ENCODE results near the gene SLC25A42. TPM values are rescaled to one million over a fixed set of nuclear protein-coding genes. Genes with fewer than 3 reads are reported as not detected.

Gene SLC25A42
- polyA plus RNA-seq, 1 experiment: 5.8 TPM

DNA sequence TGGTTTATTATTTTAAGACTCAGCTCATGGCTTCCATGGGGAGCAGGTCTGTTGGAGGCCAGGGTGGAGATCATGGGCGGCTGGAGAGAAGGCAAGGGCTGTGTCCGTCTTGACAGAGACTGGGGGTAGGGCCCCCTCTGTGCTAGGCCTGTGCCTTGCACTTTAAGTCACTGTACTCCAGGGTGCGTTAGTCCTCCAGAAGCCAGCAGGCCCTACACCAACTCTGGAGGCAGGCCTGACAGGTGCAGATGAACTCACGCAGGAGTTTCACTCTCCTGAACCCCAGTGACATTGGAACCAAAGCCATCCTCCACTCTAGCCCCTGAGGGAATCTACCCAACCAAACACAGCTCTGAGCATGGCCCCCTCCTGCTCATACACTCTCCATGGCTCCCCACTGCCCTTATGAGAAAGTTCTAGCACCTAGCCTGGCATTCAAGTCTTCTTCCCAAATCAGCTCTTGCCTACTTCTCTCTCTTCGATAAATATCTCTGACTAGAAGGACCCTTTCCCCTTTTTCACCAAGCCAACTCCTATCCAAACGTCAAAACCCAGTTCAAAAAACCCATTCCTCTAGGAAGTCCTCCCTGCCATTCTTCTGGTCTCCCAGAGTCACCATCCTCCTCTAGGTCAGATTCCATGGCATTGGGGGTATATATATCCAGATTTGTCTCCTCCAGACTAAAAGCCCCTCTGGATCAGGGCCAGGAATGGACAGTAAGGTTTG lies 91.1 kb downstream of the SLC25A42 start:
- ChIA-PET CTCF (interaction anchor here (1.5 to 6.1 kb wide), 3 partner anchors 9 to 20 kb away, joined by 5 to 51 read pairs (median 34); no protein-coding TSS in a partner anchor), POLR2A (no interaction called here)
- no peak for DNase-seq (ENCODE audit: low read depth)
- Histone ChIP-seq H3K27me3 (ENCODE audit: control insufficient read depth, insufficient read depth, low read length) (no peaks in the 10 kb centered on the region), H3K36me3 (ENCODE audit: control insufficient read depth, insufficient read depth, low read length) (no peaks in the 10 kb centered on the region), H3K4me3 (ENCODE audit: low read depth, low read length) (no peak overlapping the region)
- TF ChIP-seq, protein P1, sequence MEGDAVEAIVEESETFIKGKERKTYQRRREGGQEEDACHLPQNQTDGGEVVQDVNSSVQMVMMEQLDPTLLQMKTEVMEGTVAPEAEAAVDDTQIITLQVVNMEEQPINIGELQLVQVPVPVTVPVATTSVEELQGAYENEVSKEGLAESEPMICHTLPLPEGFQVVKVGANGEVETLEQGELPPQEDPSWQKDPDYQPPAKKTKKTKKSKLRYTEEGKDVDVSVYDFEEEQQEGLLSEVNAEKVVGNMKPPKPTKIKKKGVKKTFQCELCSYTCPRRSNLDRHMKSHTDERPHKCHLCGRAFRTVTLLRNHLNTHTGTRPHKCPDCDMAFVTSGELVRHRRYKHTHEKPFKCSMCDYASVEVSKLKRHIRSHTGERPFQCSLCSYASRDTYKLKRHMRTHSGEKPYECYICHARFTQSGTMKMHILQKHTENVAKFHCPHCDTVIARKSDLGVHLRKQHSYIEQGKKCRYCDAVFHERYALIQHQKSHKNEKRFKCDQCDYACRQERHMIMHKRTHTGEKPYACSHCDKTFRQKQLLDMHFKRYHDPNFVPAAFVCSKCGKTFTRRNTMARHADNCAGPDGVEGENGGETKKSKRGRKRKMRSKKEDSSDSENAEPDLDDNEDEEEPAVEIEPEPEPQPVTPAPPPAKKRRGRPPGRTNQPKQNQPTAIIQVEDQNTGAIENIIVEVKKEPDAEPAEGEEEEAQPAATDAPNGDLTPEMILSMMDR (IDR thresholded peaks at IDR 0.05; ENCODE audit: insufficient read depth, low read depth, low read length): no peak

DNA sequence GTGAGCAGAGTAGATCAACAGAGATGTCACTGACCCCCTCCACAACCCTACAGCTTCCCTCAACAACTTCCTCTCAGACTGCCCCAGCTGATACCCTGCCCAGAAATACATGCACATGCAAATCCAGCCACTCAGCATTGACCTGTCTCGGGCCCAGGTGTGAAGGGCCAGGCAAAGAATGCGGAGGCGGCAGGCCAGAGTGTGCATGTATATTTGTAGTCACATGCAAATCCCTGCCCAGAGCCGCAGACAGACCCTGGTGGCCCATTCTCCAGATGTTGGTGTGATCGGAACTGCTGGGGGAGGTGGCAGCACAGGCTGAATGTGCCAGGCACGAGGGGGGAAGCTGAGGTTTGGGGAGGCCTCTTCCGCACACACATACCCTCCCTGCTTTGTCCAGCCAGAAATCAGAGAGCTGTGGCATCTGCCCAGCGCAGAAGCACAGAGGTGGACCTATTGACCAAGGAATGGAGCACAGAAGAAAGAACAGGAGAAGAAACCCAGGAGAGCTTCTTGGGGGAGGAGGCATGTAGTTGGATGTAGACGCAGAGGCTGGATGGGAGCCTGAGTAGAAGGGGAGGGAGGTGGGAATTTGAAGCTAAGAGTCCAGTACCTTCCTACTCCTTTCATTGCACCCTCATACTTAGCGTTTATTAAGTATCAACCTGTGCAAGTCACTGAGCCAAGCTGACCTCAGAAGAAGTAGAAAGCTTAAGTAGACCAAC lies 91.9 kb downstream of the SLC25A42 start:
- ChIA-PET POLR2A (no interaction called here), CTCF (interaction anchor here (6.0 to 6.1 kb wide), 2 partner anchors 10 to 19 kb away, joined by 34 to 51 read pairs; no protein-coding TSS in a partner anchor)
- H3K4me3 ChIP-seq (ENCODE audit: low read depth, low read length): no peak overlapping the region
- TF ChIP-seq, protein P1 (IDR thresholded peaks at IDR 0.05; ENCODE audit: insufficient read depth, low read depth, low read length): no peak
- no peaks in the 10 kb centered on the region for H3K36me3 ChIP-seq (ENCODE audit: control insufficient read depth, insufficient read depth, low read length)
- no peak for DNase-seq (ENCODE audit: low read depth)
- no peaks in the 10 kb centered on the region for H3K27me3 ChIP-seq (ENCODE audit: control insufficient read depth, insufficient read depth, low read length)

DNA sequence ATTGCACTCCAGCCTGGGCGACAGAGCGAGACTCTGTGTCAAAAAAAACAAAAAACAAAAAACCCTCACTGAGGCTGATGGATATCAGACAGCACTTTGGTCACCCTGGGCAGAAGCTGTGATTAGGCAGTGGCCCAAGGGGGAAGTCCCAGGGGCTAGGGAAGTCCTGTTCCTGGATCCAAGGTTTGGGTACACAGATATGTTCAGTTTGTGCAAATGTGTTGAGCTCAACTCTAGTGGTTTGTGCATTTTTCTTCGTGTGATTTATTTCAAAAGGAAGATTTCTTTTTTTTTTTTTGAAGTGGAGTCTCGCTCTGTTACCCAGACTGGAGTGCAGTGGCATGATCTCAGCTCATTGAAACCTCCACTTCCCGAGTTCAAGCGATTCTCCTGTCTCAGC lies 94.0 kb downstream of the SLC25A42 start:
- H3K4me3 ChIP-seq (ENCODE audit: low read depth, low read length): no peak overlapping the region
- H3K27me3 ChIP-seq (ENCODE audit: control insufficient read depth, insufficient read depth, low read length): no peaks in the 10 kb centered on the region
- H3K36me3 ChIP-seq (ENCODE audit: control insufficient read depth, insufficient read depth, low read length): no peaks in the 10 kb centered on the region
- TF ChIP-seq, protein P1 (IDR thresholded peaks at IDR 0.05; ENCODE audit: insufficient read depth, low read depth, low read length): no peak
- ChIA-PET POLR2A (no interaction called here), CTCF (interaction anchor here (6.0 to 6.1 kb wide), 2 partner anchors 12 to 17 kb away, joined by 34 to 51 read pairs; no protein-coding TSS in a partner anchor)
- DNase-seq (ENCODE audit: low read depth): no peak

DNA sequence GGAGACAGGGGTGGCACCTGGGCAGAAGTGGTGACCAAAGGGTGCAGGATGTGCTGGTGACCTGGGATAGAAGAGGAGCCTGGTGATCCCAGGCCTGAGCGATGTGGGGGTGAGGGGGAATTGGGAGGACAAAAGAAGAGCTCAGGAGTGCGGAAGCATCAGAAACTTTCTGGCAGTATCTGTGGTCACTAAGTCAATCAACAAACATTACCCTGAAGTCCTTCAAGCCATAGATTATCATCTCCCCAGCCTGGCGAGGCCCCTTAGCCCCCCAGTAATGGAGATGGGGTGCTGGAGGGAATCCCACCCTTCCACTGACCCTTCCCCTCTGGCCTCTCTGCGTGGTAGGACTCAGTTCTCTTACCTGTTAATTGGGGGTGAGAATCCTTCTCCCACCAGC lies 95.7 kb downstream of the SLC25A42 start:
- no peaks in the 10 kb centered on the region for H3K36me3 ChIP-seq (ENCODE audit: control insufficient read depth, insufficient read depth, low read length)
- ChIA-PET CTCF (interaction anchor here (6.0 to 6.1 kb wide), 2 partner anchors 13 to 15 kb away, joined by 34 to 51 read pairs; no protein-coding TSS in a partner anchor), POLR2A (no interaction called here)
- no peak overlapping the region for H3K4me3 ChIP-seq (ENCODE audit: low read depth, low read length)
- TF ChIP-seq, protein P1 (IDR thresholded peaks at IDR 0.05; ENCODE audit: insufficient read depth, low read depth, low read length): no peak
- no peak for DNase-seq (ENCODE audit: low read depth)
- no peaks in the 10 kb centered on the region for H3K27me3 ChIP-seq (ENCODE audit: control insufficient read depth, insufficient read depth, low read length)

GRCh38 chr19:19160461-19161035 lies 96.8 kb downstream of the SLC25A42 start:
- no peak overlapping the region for H3K4me3 ChIP-seq (ENCODE audit: low read depth, low read length)
- CTCF ChIA-PET: no interaction called here
- no peaks in the 10 kb centered on the region for H3K36me3 ChIP-seq (ENCODE audit: control insufficient read depth, insufficient read depth, low read length)
- DNase-seq (ENCODE audit: low read depth): no peak
- H3K27me3 ChIP-seq (ENCODE audit: control insufficient read depth, insufficient read depth, low read length): no peaks in the 10 kb centered on the region
- POLR2A ChIA-PET: no interaction called here
- TF ChIP-seq, protein P1 (IDR thresholded peaks at IDR 0.05; ENCODE audit: insufficient read depth, low read depth, low read length): no peak
